Measurements from ENCODE around the gene FARP1.

Gene FARP1

GRCh38 chr13:98429081-98429480, 286.2 kb downstream of the FARP1 start:
- Histone ChIP-seq H3K9me3 (ENCODE audit: insufficient read depth, low read depth, low read length) (peaks cover 4% of the 10 kb centered on the region), H2BK5ac (ENCODE audit: low read depth, low read length, poor library complexity) (no peak overlapping the region), H3K4me1 (ENCODE audit: control insufficient read depth in 1 of 2, insufficient read depth in 2 of 2, low read length in 2 of 2) (peaks cover 0 to 4% of the 10 kb centered on the region in 2 experiments), H4K8ac (ENCODE audit: low read depth, low read length) (no peak overlapping the region), H4K12ac (ENCODE audit: low read depth, low read length) (no peak overlapping the region), H4K91ac (ENCODE audit: low read depth, low read length) (no peak overlapping the region), H3K79me1 (ENCODE audit: low read length) (no peaks in the 10 kb centered on the region), H3K4me2 (ENCODE audit: low read length) (no peak overlapping the region), H2AK5ac (ENCODE audit: low read length) (no peak overlapping the region), H3K23ac (ENCODE audit: low read length) (no peak overlapping the region), H3K27ac (ENCODE audit: low read depth, low read length) (no peak overlapping the region), H2AFZ (ENCODE audit: insufficient read depth, low read length, poor library complexity) (no peak overlapping the region), H3K14ac (ENCODE audit: low read length) (no peak overlapping the region), H3K4me3 (ENCODE audit: low read depth, low read length) (no peak overlapping the region), H3K79me2 (ENCODE audit: control insufficient read depth, insufficient read depth, low read length, poor library complexity) (no peaks in the 10 kb centered on the region), H3K9ac (ENCODE audit: low read length) (no peak overlapping the region), H3K36me3 (ENCODE audit: control insufficient read depth in 1 of 2, insufficient read depth in 2 of 2, low read length in 2 of 2) (peaks cover 21 to 47% of the 10 kb centered on the region in 2 experiments), H2BK120ac (ENCODE audit: insufficient read depth, low read length, poor library complexity) (no peak overlapping the region), H3K27me3 (ENCODE audit: insufficient read depth, low read length) (no peaks in the 10 kb centered on the region), H2BK12ac (ENCODE audit: low read length) (no peak overlapping the region), H3K18ac (ENCODE audit: low read length) (no peak overlapping the region), H3K4ac (ENCODE audit: low read depth, low read length) (no peak overlapping the region)
- no CpG with 5 or more reads among the region's 10 CpGs for WGBS (ENCODE audit: extremely low coverage, insufficient coverage, insufficient read length)
- DNase-seq = no peak

GRCh38 chr13:98429531-98429930, 286.6 kb downstream of the FARP1 start:
- Histone ChIP-seq H3K4me2 (ENCODE audit: low read length) (no peak overlapping the region), H3K18ac (ENCODE audit: low read length) (no peak overlapping the region), H4K12ac (ENCODE audit: low read depth, low read length) (no peak overlapping the region), H3K79me2 (ENCODE audit: control insufficient read depth, insufficient read depth, low read length, poor library complexity) (no peaks in the 10 kb centered on the region), H4K8ac (ENCODE audit: low read depth, low read length) (no peak overlapping the region), H4K91ac (ENCODE audit: low read depth, low read length) (no peak overlapping the region), H3K23ac (ENCODE audit: low read length) (no peak overlapping the region), H2BK120ac (ENCODE audit: insufficient read depth, low read length, poor library complexity) (no peak overlapping the region), H2AK5ac (ENCODE audit: low read length) (no peak overlapping the region), H3K4me3 (ENCODE audit: low read depth, low read length) (no peak overlapping the region), H3K27me3 (ENCODE audit: insufficient read depth, low read length) (no peaks in the 10 kb centered on the region), H2AFZ (ENCODE audit: insufficient read depth, low read length, poor library complexity) (no peak overlapping the region), H3K27ac (ENCODE audit: low read depth, low read length) (no peak overlapping the region), H3K79me1 (ENCODE audit: low read length) (no peaks in the 10 kb centered on the region), H2BK12ac (ENCODE audit: low read length) (no peak overlapping the region), H3K14ac (ENCODE audit: low read length) (no peak overlapping the region), H2BK5ac (ENCODE audit: low read depth, low read length, poor library complexity) (no peak overlapping the region), H3K36me3 (ENCODE audit: control insufficient read depth in 1 of 2, insufficient read depth in 2 of 2, low read length in 2 of 2) (peaks cover 19 to 44% of the 10 kb centered on the region in 2 experiments), H3K4ac (ENCODE audit: low read depth, low read length) (no peak overlapping the region), H3K9me3 (ENCODE audit: insufficient read depth, low read depth, low read length) (peaks cover 4% of the 10 kb centered on the region), H3K4me1 (ENCODE audit: control insufficient read depth in 1 of 2, insufficient read depth in 2 of 2, low read length in 2 of 2) (peaks cover 0 to 4% of the 10 kb centered on the region in 2 experiments), H3K9ac (ENCODE audit: low read length) (no peak overlapping the region)
- WGBS (ENCODE audit: extremely low coverage, insufficient coverage, insufficient read length) = no CpG with 5 or more reads among the region's 7 CpGs
- no peak for DNase-seq

- Histone ChIP-seq H3K4me2 (ENCODE audit: low read length) (no peak overlapping the region), H4K91ac (ENCODE audit: low read depth, low read length) (no peak overlapping the region), H3K9ac (ENCODE audit: low read length) (no peak overlapping the region), H3K4me1 (ENCODE audit: control insufficient read depth in 1 of 2, insufficient read depth in 2 of 2, low read length in 2 of 2) (peaks cover 0 to 4% of the 10 kb centered on the region in 2 experiments), H3K27me3 (ENCODE audit: insufficient read depth, low read length) (no peaks in the 10 kb centered on the region), H3K36me3 (ENCODE audit: control insufficient read depth in 1 of 2, insufficient read depth in 2 of 2, low read length in 2 of 2) (peaks cover 17 to 43% of the 10 kb centered on the region in 2 experiments), H2BK120ac (ENCODE audit: insufficient read depth, low read length, poor library complexity) (no peak overlapping the region), H4K12ac (ENCODE audit: low read depth, low read length) (no peak overlapping the region), H3K27ac (ENCODE audit: low read depth, low read length) (no peak overlapping the region), H3K79me2 (ENCODE audit: control insufficient read depth, insufficient read depth, low read length, poor library complexity) (no peaks in the 10 kb centered on the region), H3K4me3 (ENCODE audit: low read depth, low read length) (no peak overlapping the region), H3K18ac (ENCODE audit: low read length) (no peak overlapping the region), H2AK5ac (ENCODE audit: low read length) (no peak overlapping the region), H3K4ac (ENCODE audit: low read depth, low read length) (no peak overlapping the region), H3K9me3 (ENCODE audit: insufficient read depth, low read depth, low read length) (peaks cover 4% of the 10 kb centered on the region), H4K8ac (ENCODE audit: low read depth, low read length) (no peak overlapping the region), H2BK5ac (ENCODE audit: low read depth, low read length, poor library complexity) (no peak overlapping the region), H3K14ac (ENCODE audit: low read length) (no peak overlapping the region), H3K79me1 (ENCODE audit: low read length) (no peaks in the 10 kb centered on the region), H2AFZ (ENCODE audit: insufficient read depth, low read length, poor library complexity) (no peak overlapping the region), H3K23ac (ENCODE audit: low read length) (no peak overlapping the region), H2BK12ac (ENCODE audit: low read length) (no peak overlapping the region)
- DNase-seq = no peak
- WGBS (ENCODE audit: extremely low coverage, insufficient coverage, insufficient read length) = no CpG with 5 or more reads among the region's 11 CpGs
Observed at GRCh38 chr13:98429977-98430736, 287.3 kb downstream of the FARP1 start.

DNA sequence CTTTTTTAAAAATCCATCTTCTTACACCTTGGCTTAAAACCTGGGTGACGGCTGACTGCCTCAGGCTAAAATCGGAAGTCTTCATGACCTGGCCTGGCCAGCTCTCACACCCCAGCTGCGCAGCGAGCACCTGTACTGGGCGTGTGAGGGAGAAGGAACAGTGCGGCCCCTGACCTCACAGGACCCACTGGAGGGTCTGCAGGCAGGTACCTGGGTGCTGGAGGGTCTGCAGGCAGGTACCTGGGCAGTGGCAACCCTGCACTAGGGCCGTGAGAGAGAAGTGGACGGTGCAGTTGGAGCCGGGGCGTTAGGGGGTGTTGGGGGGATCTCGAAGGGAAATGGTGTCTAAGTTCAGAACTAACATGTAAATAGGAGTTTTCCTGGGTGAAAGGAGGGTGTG, 289.7 kb downstream of the FARP1 start:
- H3K27me3 ChIP-seq (ENCODE audit: insufficient read depth, low read length) = no peaks in the 10 kb centered on the region
- H3K4ac ChIP-seq (ENCODE audit: low read depth, low read length) = no peak overlapping the region
- H3K14ac ChIP-seq (ENCODE audit: low read length) = no peak overlapping the region
- H3K9me3 ChIP-seq (ENCODE audit: insufficient read depth, low read depth, low read length) = peaks cover 4% of the 10 kb centered on the region
- H2AK5ac ChIP-seq (ENCODE audit: low read length) = no peak overlapping the region
- H3K18ac ChIP-seq (ENCODE audit: low read length) = no peak overlapping the region
- H2BK5ac ChIP-seq (ENCODE audit: low read depth, low read length, poor library complexity) = no peak overlapping the region
- no peak overlapping the region for H4K12ac ChIP-seq (ENCODE audit: low read depth, low read length)
- no peak overlapping the region for H4K91ac ChIP-seq (ENCODE audit: low read depth, low read length)
- no peak overlapping the region for H3K4me2 ChIP-seq (ENCODE audit: low read length)
- H2BK12ac ChIP-seq (ENCODE audit: low read length) = no peak overlapping the region
- H4K8ac ChIP-seq (ENCODE audit: low read depth, low read length) = no peak overlapping the region
- H3K4me3 ChIP-seq (ENCODE audit: low read depth, low read length) = no peak overlapping the region
- H3K79me1 ChIP-seq (ENCODE audit: low read length) = no peaks in the 10 kb centered on the region
- H2AFZ ChIP-seq (ENCODE audit: insufficient read depth, low read length, poor library complexity) = no peak overlapping the region
- no peak overlapping the region for H3K9ac ChIP-seq (ENCODE audit: low read length)
- no peak for DNase-seq
- H3K23ac ChIP-seq (ENCODE audit: low read length) = no peak overlapping the region
- peaks cover 26 to 43% of the 10 kb centered on the region in 2 experiments for H3K36me3 ChIP-seq (ENCODE audit: control insufficient read depth in 1 of 2, insufficient read depth in 2 of 2, low read length in 2 of 2)
- WGBS (ENCODE audit: extremely low coverage, insufficient coverage, insufficient read length) = no CpG with 5 or more reads among the region's 11 CpGs
- H3K4me1 ChIP-seq (ENCODE audit: control insufficient read depth in 1 of 2, insufficient read depth in 2 of 2, low read length in 2 of 2) = peaks cover 0 to 4% of the 10 kb centered on the region in 2 experiments
- H2BK120ac ChIP-seq (ENCODE audit: insufficient read depth, low read length, poor library complexity) = no peak overlapping the region
- no peak overlapping the region for H3K27ac ChIP-seq (ENCODE audit: low read depth, low read length)
- H3K79me2 ChIP-seq (ENCODE audit: control insufficient read depth, insufficient read depth, low read length, poor library complexity) = no peaks in the 10 kb centered on the region

All from trophoblast cell (in vitro differentiated cells and primary cell).